Hepatocyte (in vitro differentiated cells): ENCODE results near the gene SMARCB1. TPM values are rescaled to one million over a fixed set of nuclear protein-coding genes. Genes with fewer than 3 reads are reported as not detected.

ENCODE experiments used
- DNase-seq: peaks from one replicate; pipeline ENCODE4 v3.0.0-alpha.2; 2016; ENCODE audit warnings: low spot score
- H2AFZ ChIP-seq: fragments of 200-600 bp; sonication (generic); 2 replicates; pipeline ENCODE4 v1.6.0; 2016; ENCODE audit warnings: antibody characterized with exemption, mild to moderate bottlenecking
- H3K27ac ChIP-seq: fragments of 200-600 bp; sonication (generic); 2 replicates; pipeline ENCODE4 v1.5.1; 2016; ENCODE audit warnings: mild to moderate bottlenecking
- H3K27me3 ChIP-seq: fragments of 200-600 bp; sonication (generic); 2 replicates; pipeline ENCODE4 v1.6.1; 2016
- H3K36me3 ChIP-seq: fragments of 200-600 bp; sonication (generic); replicated peaks from 2 replicates; pipeline ENCODE4 v1.5.1; 2016; ENCODE audit warnings: low read depth; ENCODE audit not compliant: insufficient read depth
- H3K4me1 ChIP-seq: fragments of 200-600 bp; sonication (generic); 2 replicates; pipeline ENCODE4 v1.5.1; 2016; ENCODE audit warnings: mild to moderate bottlenecking, moderate library complexity; ENCODE audit not compliant: insufficient read depth
- H3K4me2 ChIP-seq: fragments of 200-600 bp; sonication (generic); 2 replicates; pipeline ENCODE4 v1.6.0; 2016
- H3K4me3 ChIP-seq: fragments of 200-600 bp; sonication (generic); 2 replicates; pipeline ENCODE4 v1.5.1; 2016; ENCODE audit warnings: mild to moderate bottlenecking
- H3K79me2 ChIP-seq: fragments of 200-600 bp; sonication (generic); 2 replicates; pipeline ENCODE4 v1.6.0; 2017; ENCODE audit warnings: mild to moderate bottlenecking
- H3K9me2 ChIP-seq: fragments of 200-600 bp; sonication (generic); replicated peaks from 2 replicates; pipeline ENCODE4 v1.6.0; 2017; ENCODE audit warnings: mild to moderate bottlenecking; ENCODE audit not compliant: insufficient read depth
- H3K9me3 ChIP-seq: fragments of 200-600 bp; sonication (generic); 2 replicates; pipeline ENCODE4 v1.5.1; 2016; ENCODE audit warnings: low read depth, mild to moderate bottlenecking
- H4K20me1 ChIP-seq: fragments of 200-600 bp; sonication (generic); 2 replicates; pipeline ENCODE4 v1.6.0; 2016; ENCODE audit warnings: mild to moderate bottlenecking; ENCODE audit not compliant: insufficient read depth, poor library complexity, severe bottlenecking
- EZH2 ChIP-seq: fragments of 200-600 bp; sonication (generic); IDR thresholded peaks from 2 replicates; pipeline ENCODE4 v1.6.1; 2016; ENCODE audit warnings: antibody characterized with exemption, mild to moderate bottlenecking, borderline replicate concordance
- EZH2phosphoT487 ChIP-seq: fragments of 200-600 bp; sonication (generic); IDR thresholded peaks from one replicate; pipeline ENCODE4 v1.6.1; 2018; ENCODE audit warnings: antibody characterized with exemption, mild to moderate bottlenecking, low read depth, moderate library complexity; ENCODE audit not compliant: unreplicated experiment, severe bottlenecking
- whole genome bisulfite sequencing: methylation state at CpG from one replicate; pipeline ENCODE4 v1.1.6; 2016; ENCODE audit warnings: low lambda C conversion rate; ENCODE audit errors: missing lambda C conversion rate; 5-methylcytosine and 5-hydroxymethylcytosine counted together
- polyA plus RNA-seq: library from polyadenylated mRNA; unstranded; fragments of >200 nt; fragmentation: Nextera tagmentation; extraction: Ambion mirVana; gene quantifications from 2 replicates; pipeline ENCODE4 v1.2.1, GENCODE V29; 2016
- total RNA-seq: library from RNA; depleted of rRNA; stranded (reverse); fragments of >200 nt; gene quantifications from 2 replicates; pipeline ENCODE4 v1.2.3, GENCODE V29; 2014
- TF ChIP-seq, protein P1 (sequence below): fragments of 200-600 bp; sonication (generic); IDR thresholded peaks from 2 replicates; pipeline ENCODE4 v1.5.1; 2016; ENCODE audit warnings: antibody characterized with exemption, mild to moderate bottlenecking; ENCODE audit not compliant: poor library complexity

Gene SMARCB1
- total and polyA plus RNA-seq, 2 experiments from 2014 or later = 84.3 to 120 TPM

DNA sequence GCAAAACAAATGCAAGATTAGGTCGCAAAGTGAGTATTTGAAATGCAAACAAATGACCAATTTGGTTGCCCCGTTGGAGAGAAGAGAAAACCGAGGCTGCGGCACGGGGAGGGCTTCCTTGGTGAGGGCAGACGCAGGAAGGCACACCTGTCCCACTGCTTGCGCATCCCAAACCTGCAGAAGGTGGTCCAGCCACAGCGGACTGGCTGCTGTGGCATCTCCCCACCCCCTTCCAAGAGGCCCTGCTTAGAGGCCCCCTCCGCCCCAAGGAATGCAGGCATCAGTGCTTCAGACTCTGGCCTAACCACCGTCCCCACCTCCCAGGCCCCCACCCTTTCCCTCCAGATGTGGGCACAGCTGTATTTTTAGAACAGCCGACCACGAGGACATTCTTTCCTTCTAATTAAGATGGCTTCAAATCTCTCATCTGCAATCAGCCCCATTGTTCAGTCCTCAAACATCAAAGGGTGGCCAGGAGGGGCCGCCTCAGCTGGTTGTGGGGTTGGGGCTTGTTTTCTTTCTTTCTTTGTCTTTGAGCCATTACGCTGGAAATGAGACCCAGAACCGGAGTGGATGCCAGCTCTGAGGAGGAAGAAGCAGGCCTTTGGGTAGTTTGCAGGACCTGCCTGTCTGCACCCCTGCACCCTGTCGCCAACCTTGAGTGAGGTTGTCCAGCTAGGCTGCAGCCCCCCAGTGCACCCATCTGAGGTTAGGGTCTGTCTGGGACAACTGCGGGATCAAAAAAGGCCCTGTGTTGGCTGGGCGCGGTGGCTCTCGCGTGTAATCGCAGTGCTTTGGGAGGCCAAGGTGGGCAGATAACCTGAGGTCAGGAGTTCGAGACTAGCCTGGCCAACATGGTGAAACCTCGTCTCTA, 61.5 kb downstream of the SMARCB1 start:
- whole genome bisulfite sequencing = 62% methylated on average over 24 of the region's 24 CpGs
- no peak overlapping the region for H2AFZ ChIP-seq
- no peaks in the 10 kb centered on the region for H3K9me3 ChIP-seq
- H3K4me3 ChIP-seq = no peak overlapping the region
- H3K4me1 ChIP-seq = peaks cover 19% of the 10 kb centered on the region
- H3K4me2 ChIP-seq = no peak overlapping the region
- no peaks in the 10 kb centered on the region for H3K27me3 ChIP-seq
- no peak for DNase-seq
- no peak for TF ChIP-seq EZH2phosphoT487
- TF ChIP-seq, protein P1, sequence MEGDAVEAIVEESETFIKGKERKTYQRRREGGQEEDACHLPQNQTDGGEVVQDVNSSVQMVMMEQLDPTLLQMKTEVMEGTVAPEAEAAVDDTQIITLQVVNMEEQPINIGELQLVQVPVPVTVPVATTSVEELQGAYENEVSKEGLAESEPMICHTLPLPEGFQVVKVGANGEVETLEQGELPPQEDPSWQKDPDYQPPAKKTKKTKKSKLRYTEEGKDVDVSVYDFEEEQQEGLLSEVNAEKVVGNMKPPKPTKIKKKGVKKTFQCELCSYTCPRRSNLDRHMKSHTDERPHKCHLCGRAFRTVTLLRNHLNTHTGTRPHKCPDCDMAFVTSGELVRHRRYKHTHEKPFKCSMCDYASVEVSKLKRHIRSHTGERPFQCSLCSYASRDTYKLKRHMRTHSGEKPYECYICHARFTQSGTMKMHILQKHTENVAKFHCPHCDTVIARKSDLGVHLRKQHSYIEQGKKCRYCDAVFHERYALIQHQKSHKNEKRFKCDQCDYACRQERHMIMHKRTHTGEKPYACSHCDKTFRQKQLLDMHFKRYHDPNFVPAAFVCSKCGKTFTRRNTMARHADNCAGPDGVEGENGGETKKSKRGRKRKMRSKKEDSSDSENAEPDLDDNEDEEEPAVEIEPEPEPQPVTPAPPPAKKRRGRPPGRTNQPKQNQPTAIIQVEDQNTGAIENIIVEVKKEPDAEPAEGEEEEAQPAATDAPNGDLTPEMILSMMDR = no peak
- H3K79me2 ChIP-seq = no peaks in the 10 kb centered on the region
- no peaks in the 10 kb centered on the region for H3K36me3 ChIP-seq
- no peaks in the 10 kb centered on the region for H3K9me2 ChIP-seq
- no peaks in the 10 kb centered on the region for H4K20me1 ChIP-seq
- H3K27ac ChIP-seq = peak overlapping the region; percentile 37

DNA sequence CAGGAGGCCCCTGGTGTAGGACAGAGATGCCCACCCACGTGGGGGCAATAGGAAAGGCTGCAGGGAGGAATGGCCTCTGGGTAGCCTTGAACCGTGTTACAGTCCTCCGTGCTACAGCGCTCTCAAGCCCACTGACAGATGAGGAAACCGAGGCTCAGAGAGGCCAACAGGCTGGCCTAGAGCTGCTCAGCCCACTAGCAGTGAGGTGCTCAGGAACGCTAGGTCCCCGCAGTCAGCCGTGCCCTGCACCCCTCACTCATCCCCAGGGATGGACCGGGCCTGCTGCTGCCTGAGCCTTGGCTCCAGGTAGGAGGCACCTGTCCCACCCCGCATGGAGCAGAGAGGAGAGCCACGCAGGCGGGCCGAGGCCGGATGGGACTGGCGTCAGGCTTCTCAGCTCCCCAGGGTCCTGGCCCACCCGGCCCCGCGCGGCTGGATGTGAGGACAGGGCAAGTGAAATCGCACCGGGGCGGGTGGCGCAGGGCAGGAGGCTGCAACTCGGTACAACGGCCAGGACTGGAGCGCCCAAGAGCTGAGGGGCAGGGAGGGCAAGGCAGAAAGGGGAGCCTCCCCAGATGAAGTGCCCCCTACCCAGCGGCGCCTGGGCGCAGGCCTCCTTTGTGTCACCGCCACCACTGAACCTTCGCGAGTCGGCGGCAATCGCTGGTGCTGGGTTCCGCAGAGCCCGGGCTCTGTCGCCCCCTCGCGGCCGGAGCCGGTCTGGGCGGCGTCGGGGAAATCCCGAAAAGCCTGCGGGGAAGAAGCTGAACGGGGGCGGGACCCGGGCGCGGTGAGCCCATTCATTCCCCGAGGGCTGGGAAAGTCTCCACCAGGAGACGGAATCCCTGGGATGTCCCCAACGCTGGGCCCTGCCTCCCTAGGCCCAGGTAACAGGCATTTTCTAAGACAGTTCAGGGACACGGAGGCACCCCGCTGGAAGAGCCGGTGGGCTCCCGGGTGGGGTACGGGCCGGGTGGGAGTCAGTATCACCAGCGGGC, 62.5 kb downstream of the SMARCB1 start:
- Histone ChIP-seq H3K4me2 (peak overlapping the region; percentile 79), H3K27ac (no peak overlapping the region), H4K20me1 (no peaks in the 10 kb centered on the region), H3K36me3 (no peaks in the 10 kb centered on the region), H3K4me1 (peaks cover 19% of the 10 kb centered on the region), H3K79me2 (no peaks in the 10 kb centered on the region), H3K4me3 (no peak overlapping the region), H2AFZ (peak overlapping the region; percentile 51), H3K9me3 (no peaks in the 10 kb centered on the region), H3K9me2 (no peaks in the 10 kb centered on the region), H3K27me3 (no peaks in the 10 kb centered on the region)
- DNase-seq = peak; percentile 90
- 36% methylated on average over 61 of the region's 62 CpGs for WGBS
- no peak for TF ChIP-seq EZH2
- TF ChIP-seq EZH2phosphoT487 = no peak
- TF ChIP-seq, protein P1 = peak; percentile 99

DNA sequence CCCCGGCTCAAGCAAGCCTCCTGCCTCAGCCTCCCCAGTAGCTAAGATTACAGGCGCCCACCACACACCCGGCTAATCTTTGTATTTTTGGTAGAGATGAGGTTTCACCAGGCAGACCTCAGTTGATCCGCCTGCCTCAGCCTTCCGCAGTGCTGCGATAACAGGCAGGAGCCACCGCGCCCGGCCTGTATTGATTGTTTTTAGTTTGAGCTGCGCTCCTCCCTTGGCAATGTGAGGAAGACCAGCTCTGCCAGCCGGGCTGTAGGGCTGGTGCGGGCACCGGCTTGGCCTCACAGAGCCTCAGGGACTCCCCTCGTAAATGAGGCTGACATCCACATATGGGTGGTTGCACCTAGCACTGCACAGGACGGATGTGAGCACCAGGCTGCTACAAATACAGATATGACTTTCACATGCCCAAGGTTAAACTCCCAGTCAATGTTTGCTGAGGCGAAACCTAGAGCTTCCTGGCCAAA, 63.4 kb downstream of the SMARCB1 start:
- H3K4me2 ChIP-seq = peak overlapping the region; percentile 79
- 89% methylated on average over 15 of the region's 16 CpGs for WGBS
- TF ChIP-seq, protein P1 = no peak
- TF ChIP-seq EZH2phosphoT487 (no peak), EZH2 (no peak)

More for the DNA sequence above, 63.4 kb downstream of the SMARCB1 start:
- no peak overlapping the region for H2AFZ ChIP-seq
- H3K27me3 ChIP-seq = no peaks in the 10 kb centered on the region
- no peaks in the 10 kb centered on the region for H4K20me1 ChIP-seq
- H3K36me3 ChIP-seq = no peaks in the 10 kb centered on the region
- H3K9me3 ChIP-seq = no peaks in the 10 kb centered on the region
- peaks cover 19% of the 10 kb centered on the region for H3K4me1 ChIP-seq
- no peak overlapping the region for H3K27ac ChIP-seq
- H3K4me3 ChIP-seq = no peak overlapping the region
- DNase-seq = no peak
- H3K9me2 ChIP-seq = no peaks in the 10 kb centered on the region
- no peaks in the 10 kb centered on the region for H3K79me2 ChIP-seq
